ENCODE measurements around the gene HNF1A. TPM values are rescaled to one million over a fixed set of nuclear protein-coding genes. Genes with fewer than 3 reads are reported as not detected.

The HNF1A gene
- total and polyA plus RNA-seq, 2 of the 13 experiments (the other 11 are each of a cell fraction or from before 2014, with no cell fraction given) = 13.4 to 34.7 TPM

DNA sequence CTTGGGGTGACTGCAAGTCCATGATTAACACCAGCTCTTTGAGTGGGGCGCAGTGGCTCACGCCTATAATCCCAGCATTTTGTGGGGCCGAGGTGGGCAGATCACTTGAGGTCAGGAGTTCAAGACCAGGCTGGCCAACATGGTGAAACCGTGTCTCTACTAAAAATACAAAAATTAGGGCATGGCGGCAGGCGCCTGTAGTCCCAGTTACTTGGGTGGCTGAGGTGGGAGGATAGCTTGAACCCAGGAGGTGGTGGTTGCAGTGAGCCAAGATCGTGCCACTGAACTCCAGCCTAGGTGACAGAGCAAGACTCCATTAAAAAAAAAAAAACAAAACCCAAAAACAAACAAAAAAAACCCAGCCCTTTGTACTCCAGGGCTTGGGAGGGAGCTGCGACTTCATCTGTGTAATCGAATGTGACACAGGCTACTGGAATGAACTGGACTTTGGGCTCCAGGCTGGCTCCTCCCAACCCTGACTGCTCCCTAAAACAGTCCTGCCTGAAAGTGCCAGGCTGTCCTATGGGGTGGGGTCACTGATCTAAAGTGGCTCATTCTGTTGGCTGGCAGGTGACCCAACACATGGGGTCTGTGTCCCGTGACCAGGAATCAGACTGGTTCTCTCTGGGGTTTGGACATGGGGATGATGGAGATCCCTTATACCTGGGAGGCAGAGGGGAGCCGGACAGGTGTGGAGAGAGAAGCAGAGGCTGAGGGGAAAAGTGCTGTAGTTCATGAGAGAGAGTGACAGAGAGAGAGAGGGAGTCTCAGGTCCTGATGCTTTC is 47.3 kb downstream of the HNF1A start (continued):
- TF ChIP-seq, protein P1, sequence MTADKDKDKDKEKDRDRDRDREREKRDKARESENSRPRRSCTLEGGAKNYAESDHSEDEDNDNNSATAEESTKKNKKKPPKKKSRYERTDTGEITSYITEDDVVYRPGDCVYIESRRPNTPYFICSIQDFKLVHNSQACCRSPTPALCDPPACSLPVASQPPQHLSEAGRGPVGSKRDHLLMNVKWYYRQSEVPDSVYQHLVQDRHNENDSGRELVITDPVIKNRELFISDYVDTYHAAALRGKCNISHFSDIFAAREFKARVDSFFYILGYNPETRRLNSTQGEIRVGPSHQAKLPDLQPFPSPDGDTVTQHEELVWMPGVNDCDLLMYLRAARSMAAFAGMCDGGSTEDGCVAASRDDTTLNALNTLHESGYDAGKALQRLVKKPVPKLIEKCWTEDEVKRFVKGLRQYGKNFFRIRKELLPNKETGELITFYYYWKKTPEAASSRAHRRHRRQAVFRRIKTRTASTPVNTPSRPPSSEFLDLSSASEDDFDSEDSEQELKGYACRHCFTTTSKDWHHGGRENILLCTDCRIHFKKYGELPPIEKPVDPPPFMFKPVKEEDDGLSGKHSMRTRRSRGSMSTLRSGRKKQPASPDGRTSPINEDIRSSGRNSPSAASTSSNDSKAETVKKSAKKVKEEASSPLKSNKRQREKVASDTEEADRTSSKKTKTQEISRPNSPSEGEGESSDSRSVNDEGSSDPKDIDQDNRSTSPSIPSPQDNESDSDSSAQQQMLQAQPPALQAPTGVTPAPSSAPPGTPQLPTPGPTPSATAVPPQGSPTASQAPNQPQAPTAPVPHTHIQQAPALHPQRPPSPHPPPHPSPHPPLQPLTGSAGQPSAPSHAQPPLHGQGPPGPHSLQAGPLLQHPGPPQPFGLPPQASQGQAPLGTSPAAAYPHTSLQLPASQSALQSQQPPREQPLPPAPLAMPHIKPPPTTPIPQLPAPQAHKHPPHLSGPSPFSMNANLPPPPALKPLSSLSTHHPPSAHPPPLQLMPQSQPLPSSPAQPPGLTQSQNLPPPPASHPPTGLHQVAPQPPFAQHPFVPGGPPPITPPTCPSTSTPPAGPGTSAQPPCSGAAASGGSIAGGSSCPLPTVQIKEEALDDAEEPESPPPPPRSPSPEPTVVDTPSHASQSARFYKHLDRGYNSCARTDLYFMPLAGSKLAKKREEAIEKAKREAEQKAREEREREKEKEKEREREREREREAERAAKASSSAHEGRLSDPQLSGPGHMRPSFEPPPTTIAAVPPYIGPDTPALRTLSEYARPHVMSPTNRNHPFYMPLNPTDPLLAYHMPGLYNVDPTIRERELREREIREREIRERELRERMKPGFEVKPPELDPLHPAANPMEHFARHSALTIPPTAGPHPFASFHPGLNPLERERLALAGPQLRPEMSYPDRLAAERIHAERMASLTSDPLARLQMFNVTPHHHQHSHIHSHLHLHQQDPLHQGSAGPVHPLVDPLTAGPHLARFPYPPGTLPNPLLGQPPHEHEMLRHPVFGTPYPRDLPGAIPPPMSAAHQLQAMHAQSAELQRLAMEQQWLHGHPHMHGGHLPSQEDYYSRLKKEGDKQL (CRISPR knock-in tag; IDR thresholded peaks at IDR 0.05; ENCODE audit: low read depth) = 0 out of 2 replicates have a peak, but pooled peaks have one; percentile 49
- TF ChIP-seq, protein P2, sequence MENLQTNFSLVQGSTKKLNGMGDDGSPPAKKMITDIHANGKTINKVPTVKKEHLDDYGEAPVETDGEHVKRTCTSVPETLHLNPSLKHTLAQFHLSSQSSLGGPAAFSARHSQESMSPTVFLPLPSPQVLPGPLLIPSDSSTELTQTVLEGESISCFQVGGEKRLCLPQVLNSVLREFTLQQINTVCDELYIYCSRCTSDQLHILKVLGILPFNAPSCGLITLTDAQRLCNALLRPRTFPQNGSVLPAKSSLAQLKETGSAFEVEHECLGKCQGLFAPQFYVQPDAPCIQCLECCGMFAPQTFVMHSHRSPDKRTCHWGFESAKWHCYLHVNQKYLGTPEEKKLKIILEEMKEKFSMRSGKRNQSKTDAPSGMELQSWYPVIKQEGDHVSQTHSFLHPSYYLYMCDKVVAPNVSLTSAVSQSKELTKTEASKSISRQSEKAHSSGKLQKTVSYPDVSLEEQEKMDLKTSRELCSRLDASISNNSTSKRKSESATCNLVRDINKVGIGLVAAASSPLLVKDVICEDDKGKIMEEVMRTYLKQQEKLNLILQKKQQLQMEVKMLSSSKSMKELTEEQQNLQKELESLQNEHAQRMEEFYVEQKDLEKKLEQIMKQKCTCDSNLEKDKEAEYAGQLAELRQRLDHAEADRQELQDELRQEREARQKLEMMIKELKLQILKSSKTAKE (CRISPR knock-in tag; IDR thresholded peaks at IDR 0.05; ENCODE audit: borderline replicate concordance) = no peak
- no peak for TF ChIP-seq ZIK1 (CRISPR knock-in tag; IDR thresholded peaks at IDR 0.05; ENCODE audit: borderline replicate concordance, low read depth)
- no peak for TF ChIP-seq NR1H2 (CRISPR knock-in tag; IDR thresholded peaks at IDR 0.05; ENCODE audit: borderline replicate concordance, low read depth)
- TF ChIP-seq SOX5 (CRISPR knock-in tag; IDR thresholded peaks at IDR 0.05; ENCODE audit: borderline replicate concordance) = peak; percentile 65; the same call in 1 of the 2 replicates
- TF ChIP-seq CEBPG (CRISPR knock-in tag; IDR thresholded peaks at IDR 0.05) = peak; percentile 20; the same call in 1 of the 2 replicates
- no peak for TF ChIP-seq ZNF333 (CRISPR knock-in tag; IDR thresholded peaks at IDR 0.05; ENCODE audit: borderline replicate concordance)
- TF ChIP-seq PHF8 (CRISPR knock-in tag; IDR thresholded peaks at IDR 0.05) = no peak
- no peak for TF ChIP-seq NAIF1 (CRISPR knock-in tag; IDR thresholded peaks at IDR 0.05; ENCODE audit: borderline replicate concordance)
- TF ChIP-seq, protein P3, sequence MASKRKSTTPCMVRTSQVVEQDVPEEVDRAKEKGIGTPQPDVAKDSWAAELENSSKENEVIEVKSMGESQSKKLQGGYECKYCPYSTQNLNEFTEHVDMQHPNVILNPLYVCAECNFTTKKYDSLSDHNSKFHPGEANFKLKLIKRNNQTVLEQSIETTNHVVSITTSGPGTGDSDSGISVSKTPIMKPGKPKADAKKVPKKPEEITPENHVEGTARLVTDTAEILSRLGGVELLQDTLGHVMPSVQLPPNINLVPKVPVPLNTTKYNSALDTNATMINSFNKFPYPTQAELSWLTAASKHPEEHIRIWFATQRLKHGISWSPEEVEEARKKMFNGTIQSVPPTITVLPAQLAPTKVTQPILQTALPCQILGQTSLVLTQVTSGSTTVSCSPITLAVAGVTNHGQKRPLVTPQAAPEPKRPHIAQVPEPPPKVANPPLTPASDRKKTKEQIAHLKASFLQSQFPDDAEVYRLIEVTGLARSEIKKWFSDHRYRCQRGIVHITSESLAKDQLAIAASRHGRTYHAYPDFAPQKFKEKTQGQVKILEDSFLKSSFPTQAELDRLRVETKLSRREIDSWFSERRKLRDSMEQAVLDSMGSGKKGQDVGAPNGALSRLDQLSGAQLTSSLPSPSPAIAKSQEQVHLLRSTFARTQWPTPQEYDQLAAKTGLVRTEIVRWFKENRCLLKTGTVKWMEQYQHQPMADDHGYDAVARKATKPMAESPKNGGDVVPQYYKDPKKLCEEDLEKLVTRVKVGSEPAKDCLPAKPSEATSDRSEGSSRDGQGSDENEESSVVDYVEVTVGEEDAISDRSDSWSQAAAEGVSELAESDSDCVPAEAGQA (IDR thresholded peaks at IDR 0.05; ENCODE audit: low read depth) = no peak
- TF ChIP-seq, protein P3 (CRISPR knock-in tag; IDR thresholded peaks at IDR 0.05; ENCODE audit: borderline replicate concordance) = no peak

All from HepG2 (cell line).